OCI-LY7 (cell line): Measurements from ENCODE around the gene ADAM11. TPM values are rescaled to one million over a fixed set of nuclear protein-coding genes. Genes with fewer than 3 reads are reported as not detected.

Experiments
- BruUV-seq: library from RNA; stranded (reverse); fragments of 400-500 nt; replicated peaks from 2 replicates; lab custom pipeline; 2021; lab: Mats Ljungman, UMichigan
- CTCF ChIA-PET: fragments of 300-600 bp; sonication (Branson Sonifier 250); formaldehyde crosslinking; loops from one replicate; lab custom pipeline; 2022; ENCODE audit warnings: antibody characterized with exemption; ENCODE audit not compliant: unreplicated experiment; lab: Charles Lee
- POLR2A ChIA-PET: fragments of 300-600 bp; sonication (Branson Sonifier 250); formaldehyde crosslinking; loops from one replicate; lab custom pipeline; 2022; ENCODE audit warnings: antibody characterized with exemption; lab: Charles Lee
- DNase-seq: peaks from one replicate; pipeline ENCODE4 v3.0.0-alpha.2; 2015; ENCODE audit warnings: low spot score
- H2AFZ ChIP-seq: fragments of 200-600 bp; sonication (generic), shearing (Covaris generic); 2 replicates; pipeline ENCODE4 v1.6.1; 2014; ENCODE audit warnings: mild to moderate bottlenecking, antibody characterized with exemption, low read length, moderate library complexity
- H3K27ac ChIP-seq: fragments of 200-600 bp; sonication (generic); 2 replicates; pipeline ENCODE4 v1.5.1; 2014; ENCODE audit warnings: mixed run types, low read depth, mild to moderate bottlenecking, moderate library complexity, low read length, inconsistent platforms; ENCODE audit not compliant: poor library complexity, severe bottlenecking
- H3K36me3 ChIP-seq: fragments of 200-600 bp; sonication (generic); 2 replicates; pipeline ENCODE4 v1.6.1; 2014; ENCODE audit warnings: mild to moderate bottlenecking, antibody characterized with exemption, low read length, moderate library complexity, mixed read lengths; ENCODE audit not compliant: insufficient read depth
- H3K4me1 ChIP-seq: fragments of 200-600 bp; sonication (generic); 2 replicates; pipeline ENCODE4 v1.5.1; 2014; ENCODE audit warnings: mild to moderate bottlenecking, low read length; ENCODE audit not compliant: insufficient read depth, poor library complexity, severe bottlenecking
- H3K4me2 ChIP-seq: fragments of 200-600 bp; sonication (generic); 2 replicates; pipeline ENCODE4 v1.6.1; 2014; ENCODE audit warnings: mild to moderate bottlenecking, low read length
- H3K4me3 ChIP-seq: fragments of 200-600 bp; sonication (generic); 2 replicates; pipeline ENCODE4 v1.5.1; 2014; ENCODE audit warnings: mild to moderate bottlenecking, low read depth, low read length; ENCODE audit not compliant: poor library complexity, severe bottlenecking
- H3K79me2 ChIP-seq: fragments of 200-600 bp; sonication (generic); 2 replicates; pipeline ENCODE4 v1.6.1; 2016; ENCODE audit warnings: low read depth, mild to moderate bottlenecking, low read length, moderate library complexity, mixed read lengths; ENCODE audit not compliant: insufficient read depth
- H3K9me2 ChIP-seq: fragments of 200-600 bp; sonication (generic); 2 replicates; pipeline ENCODE4 v1.6.1; 2016; ENCODE audit warnings: mild to moderate bottlenecking, low read length, mixed read lengths; ENCODE audit not compliant: insufficient read depth
- H3K9me3 ChIP-seq: fragments of 200-600 bp; sonication (generic); 2 replicates; pipeline ENCODE4 v1.6.1; 2014; ENCODE audit warnings: mild to moderate bottlenecking, mixed run types, low read length, mixed read lengths
- H4K20me1 ChIP-seq: fragments of 200-600 bp; sonication (generic); 2 replicates; pipeline ENCODE4 v1.6.1; 2014; ENCODE audit warnings: mild to moderate bottlenecking, antibody characterized with exemption, low read length, moderate library complexity, mixed read lengths; ENCODE audit not compliant: insufficient read depth
- EZH2phosphoT487 ChIP-seq: fragments of 200-600 bp; sonication (generic); IDR thresholded peaks from 2 replicates; pipeline ENCODE4 v1.6.1; 2018; ENCODE audit warnings: low read depth, borderline replicate concordance, mild to moderate bottlenecking, mixed run types, antibody characterized with exemption, low read length, moderate library complexity, mixed read lengths
- intact Hi-C: fragments of 100-400 bp; cut with micrococcal nuclease; formaldehyde crosslinking; loops from one replicate; pipeline ENCODE4 v1.10.0; 2022; ENCODE audit not compliant: unreplicated experiment
- total RNA-seq, 2 experiments: library from RNA; depleted of rRNA in 1 of 2; stranded (reverse); fragments of >200 nt in 1 of 2; shearing (Covaris generic) in 1 of 2; gene quantifications; 2 replicates each; pipeline ENCODE4 v1.2.3, GENCODE V29; 2014 to 2022
- TF ChIP-seq, protein P1 (sequence below): fragments of 200-600 bp; sonication (generic); conservative IDR thresholded peaks from 2 replicates; pipeline ENCODE4 v1.5.1; 2014; ENCODE audit warnings: mild to moderate bottlenecking, antibody characterized with exemption, low read length, moderate library complexity, mixed read lengths

Gene ADAM11
- total RNA-seq, 2 experiments from 2014 or later: 1.1 to 3.3 TPM

DNA sequence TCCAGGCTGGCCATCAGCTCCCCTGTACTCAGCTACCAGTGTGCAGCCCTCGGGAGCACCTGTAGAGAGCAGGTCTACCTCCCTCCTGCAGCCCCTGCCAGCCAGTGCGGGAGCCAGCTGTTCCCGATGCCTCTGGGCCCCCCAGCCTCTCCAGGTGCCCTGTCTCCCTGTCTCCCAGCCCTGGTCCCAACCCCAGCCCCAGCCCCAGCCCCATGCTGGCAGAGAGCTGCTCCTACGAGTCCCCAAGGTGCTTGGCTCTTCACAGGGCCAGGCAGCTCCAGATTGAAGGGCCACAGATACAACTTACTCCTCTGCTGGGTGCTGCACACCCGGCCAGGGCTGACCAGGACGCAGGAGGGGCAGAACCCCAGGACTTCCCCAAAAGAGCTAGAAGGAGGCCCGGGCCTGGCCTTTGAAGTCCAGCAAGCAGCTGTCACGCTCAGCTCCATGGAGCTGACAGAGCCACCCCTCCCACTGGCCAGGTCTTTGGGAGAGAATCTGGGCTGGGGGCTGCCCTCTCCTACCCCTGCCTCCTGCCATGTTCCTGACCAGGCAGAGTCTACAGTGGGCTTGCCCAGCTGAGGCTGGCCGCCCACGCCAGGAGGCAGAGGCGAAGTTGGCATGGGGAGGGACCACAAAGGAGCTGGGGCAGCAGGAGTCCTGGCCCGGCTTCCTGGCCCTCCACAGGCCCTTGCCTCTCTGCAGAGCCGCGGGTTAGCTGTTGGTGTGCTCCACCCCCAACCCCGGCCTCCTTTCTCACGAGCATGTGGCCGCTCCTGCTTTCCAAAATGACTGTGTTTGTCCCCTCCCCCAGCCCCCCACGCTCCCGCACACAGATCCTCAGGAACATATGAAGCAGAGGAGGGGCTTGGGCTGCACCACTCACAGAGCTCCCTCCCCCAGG, 9.5 kb upstream of the ADAM11 start:
- no peak for TF ChIP-seq EZH2phosphoT487
- TF ChIP-seq, protein P1, sequence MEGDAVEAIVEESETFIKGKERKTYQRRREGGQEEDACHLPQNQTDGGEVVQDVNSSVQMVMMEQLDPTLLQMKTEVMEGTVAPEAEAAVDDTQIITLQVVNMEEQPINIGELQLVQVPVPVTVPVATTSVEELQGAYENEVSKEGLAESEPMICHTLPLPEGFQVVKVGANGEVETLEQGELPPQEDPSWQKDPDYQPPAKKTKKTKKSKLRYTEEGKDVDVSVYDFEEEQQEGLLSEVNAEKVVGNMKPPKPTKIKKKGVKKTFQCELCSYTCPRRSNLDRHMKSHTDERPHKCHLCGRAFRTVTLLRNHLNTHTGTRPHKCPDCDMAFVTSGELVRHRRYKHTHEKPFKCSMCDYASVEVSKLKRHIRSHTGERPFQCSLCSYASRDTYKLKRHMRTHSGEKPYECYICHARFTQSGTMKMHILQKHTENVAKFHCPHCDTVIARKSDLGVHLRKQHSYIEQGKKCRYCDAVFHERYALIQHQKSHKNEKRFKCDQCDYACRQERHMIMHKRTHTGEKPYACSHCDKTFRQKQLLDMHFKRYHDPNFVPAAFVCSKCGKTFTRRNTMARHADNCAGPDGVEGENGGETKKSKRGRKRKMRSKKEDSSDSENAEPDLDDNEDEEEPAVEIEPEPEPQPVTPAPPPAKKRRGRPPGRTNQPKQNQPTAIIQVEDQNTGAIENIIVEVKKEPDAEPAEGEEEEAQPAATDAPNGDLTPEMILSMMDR: no peak
- Histone ChIP-seq H3K27ac (no peak overlapping the region), H3K4me3 (no peak overlapping the region), H3K4me1 (no peaks in the 10 kb centered on the region), H3K79me2 (no peaks in the 10 kb centered on the region), H3K9me3 (no peaks in the 10 kb centered on the region), H3K9me2 (no peaks in the 10 kb centered on the region), H2AFZ (no peak overlapping the region), H4K20me1 (no peaks in the 10 kb centered on the region), H3K4me2 (no peak overlapping the region), H3K36me3 (peaks cover 33% of the 10 kb centered on the region)
- DNase-seq: no peak
- ChIA-PET POLR2A (interaction anchor here (0.7 to 1.5 kb wide), 2 partner anchors 24 to 123 kb away, joined by 3 to 4 read pairs; no protein-coding TSS in a partner anchor), CTCF (no interaction called here)
- no TSS peak for BruUV-seq
- intact Hi-C loops: no loop called here

DNA sequence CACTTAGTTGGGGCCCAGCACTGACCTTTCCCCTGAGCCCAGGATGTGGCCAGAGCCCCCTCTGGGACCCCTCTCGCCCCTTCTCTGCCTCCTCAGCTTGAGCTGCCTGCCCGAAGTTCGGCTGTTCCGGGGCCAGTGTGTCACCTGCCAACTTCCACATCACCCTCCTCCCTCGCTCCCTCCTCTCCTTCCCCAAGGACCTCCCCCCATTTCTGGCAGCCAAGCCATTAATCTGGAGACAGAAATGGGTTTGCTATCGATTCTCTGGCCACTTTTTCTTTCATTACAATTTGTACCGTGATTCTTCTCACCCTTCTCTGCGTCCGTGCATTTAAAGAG, 8.8 kb upstream of the ADAM11 start:
- no peaks in the 10 kb centered on the region for H3K9me3 ChIP-seq
- no TSS peak for BruUV-seq
- no peak for DNase-seq
- H3K79me2 ChIP-seq: no peaks in the 10 kb centered on the region
- no peak overlapping the region for H3K4me3 ChIP-seq
- no peaks in the 10 kb centered on the region for H4K20me1 ChIP-seq
- no peaks in the 10 kb centered on the region for H3K9me2 ChIP-seq
- POLR2A ChIA-PET: interaction anchor here (1.5 kb wide), 1 partner anchor 23 kb away, joined by 3 read pairs; no protein-coding TSS in a partner anchor
- H3K4me1 ChIP-seq: no peaks in the 10 kb centered on the region
- intact Hi-C loops: no loop called here
- no peak overlapping the region for H2AFZ ChIP-seq
- H3K4me2 ChIP-seq: no peak overlapping the region
- no peak for TF ChIP-seq EZH2phosphoT487
- TF ChIP-seq, protein P1: no peak
- H3K36me3 ChIP-seq: peaks cover 27% of the 10 kb centered on the region
- CTCF ChIA-PET: no interaction called here
- no peak overlapping the region for H3K27ac ChIP-seq

DNA sequence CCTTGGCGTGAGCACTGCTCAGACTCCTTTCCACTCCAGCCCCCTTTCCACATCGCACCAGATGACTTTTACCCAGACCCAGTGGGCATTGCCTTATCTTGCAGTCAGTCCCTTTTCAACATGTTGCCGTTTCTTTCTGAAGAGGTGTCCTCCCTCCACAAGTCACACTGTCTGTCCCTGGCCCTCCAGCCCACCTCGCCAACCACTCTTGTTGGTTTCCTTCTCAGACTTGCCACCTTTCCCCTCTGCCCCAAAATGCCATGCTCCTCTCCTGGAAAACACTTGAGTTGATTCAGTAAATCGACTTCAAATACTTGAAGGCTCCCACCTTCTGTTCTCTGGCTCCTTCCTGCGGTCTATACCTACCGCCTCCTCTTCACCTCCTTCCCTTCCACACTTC, 7.5 kb upstream of the ADAM11 start:
- intact Hi-C loops: no loop called here
- H3K4me1 ChIP-seq: no peaks in the 10 kb centered on the region
- no peak for DNase-seq
- BruUV-seq: no TSS peak
- H3K27ac ChIP-seq: no peak overlapping the region
- no peaks in the 10 kb centered on the region for H3K79me2 ChIP-seq
- H3K9me3 ChIP-seq: no peaks in the 10 kb centered on the region
- H2AFZ ChIP-seq: no peak overlapping the region
- H4K20me1 ChIP-seq: no peaks in the 10 kb centered on the region
- H3K4me3 ChIP-seq: no peak overlapping the region
- peaks cover 27% of the 10 kb centered on the region; the same call in 1 of the 2 replicates for H3K36me3 ChIP-seq
- TF ChIP-seq, protein P1: no peak
- no peak for TF ChIP-seq EZH2phosphoT487
- ChIA-PET POLR2A (no interaction called here), CTCF (no interaction called here)
- no peak overlapping the region for H3K4me2 ChIP-seq
- no peaks in the 10 kb centered on the region for H3K9me2 ChIP-seq
